ENCODE results near the gene SMG9.

The SMG9 gene

GRCh38 chr19:43754503-43755255, at the start of gene SMG9:
Gene SMG9, minus strand, starts transcription at chr19:43754962. Its CDS starts 4,221 bp downstream, at chr19:43750741.
- no peak for FAIRE-seq

GRCh38 chr19:43804432-43804831, 49.7 kb upstream of the SMG9 start:
- FAIRE-seq, result no peak

- no peak for FAIRE-seq
Measured at GRCh38 chr19:43802216-43802951, 47.6 kb upstream of the SMG9 start, which contains the start of gene LYPD5. Gene LYPD5, minus strand, starts transcription at chr19:43802447. Its CDS starts 67 bp downstream, at chr19:43802380.

- FAIRE-seq, result no peak
Measured at GRCh38 chr19:43799502-43800142, 44.9 kb upstream of the SMG9 start.

- FAIRE-seq, result no peak
Measured at GRCh38 chr19:43798546-43799409, 44.0 kb upstream of the SMG9 start.

- FAIRE-seq, result no peak
Measured at GRCh38 chr19:43798026-43798545, 43.3 kb upstream of the SMG9 start.

- FAIRE-seq, result no peak
Measured at GRCh38 chr19:43797556-43797955, 42.8 kb upstream of the SMG9 start.

GRCh38 chr19:43797118-43797517, 42.4 kb upstream of the SMG9 start:
- no peak for FAIRE-seq

GRCh38 chr19:43790587-43790986, 35.8 kb upstream of the SMG9 start:
- no peak for FAIRE-seq

- no peak for FAIRE-seq
Measured at GRCh38 chr19:43789029-43789428, 34.3 kb upstream of the SMG9 start.

- no peak for FAIRE-seq
Measured at GRCh38 chr19:43786665-43787064, 31.9 kb upstream of the SMG9 start.

- no peak for FAIRE-seq
Measured at GRCh38 chr19:43784981-43785808, 30.4 kb upstream of the SMG9 start.

- FAIRE-seq, result no peak
Measured at GRCh38 chr19:43784241-43784980, 29.6 kb upstream of the SMG9 start.

GRCh38 chr19:43783636-43784035, 28.9 kb upstream of the SMG9 start:
- no peak for FAIRE-seq

- FAIRE-seq, result no peak
Measured at GRCh38 chr19:43782689-43783231, 28.0 kb upstream of the SMG9 start.

- FAIRE-seq, result no peak
Measured at GRCh38 chr19:43782311-43782660, 27.5 kb upstream of the SMG9 start.

- no peak for FAIRE-seq
Measured at GRCh38 chr19:43781630-43782310, 27.0 kb upstream of the SMG9 start.

GRCh38 chr19:43780706-43781525, 26.2 kb upstream of the SMG9 start, which contains the start of gene KCNN4:
Gene KCNN4, minus strand, starts transcription at chr19:43780973. Its CDS starts 112 bp downstream, at chr19:43780861.
- FAIRE-seq, result no peak

- no peak for FAIRE-seq
Measured at GRCh38 chr19:43779820-43780219, 25.1 kb upstream of the SMG9 start.
